ENCODE data around the gene IL10RA.
"Not testable (repeated sequence)": the region's sequence is repeated elsewhere in the genome, so short reads cannot be mapped to it uniquely, and the experiment has no call there.

The IL10RA gene

GRCh38 chr11:117993988-117994745, 8.0 kb downstream of the IL10RA start:
- no peak for DNase-seq

GRCh38 chr11:117995472-117995871, 9.3 kb downstream of the IL10RA start:
- no peak for DNase-seq

GRCh38 chr11:117996058-117996457, 9.9 kb downstream of the IL10RA start:
- DNase-seq = no peak

GRCh38 chr11:117997406-117997805, 11.2 kb downstream of the IL10RA start:
- DNase-seq = no peak

GRCh38 chr11:117997823-117998579, 11.8 kb downstream of the IL10RA start:
- no peak for DNase-seq

GRCh38 chr11:117998664-117999353, 12.6 kb downstream of the IL10RA start:
- no peak for DNase-seq

- no peak for DNase-seq
Measured at GRCh38 chr11:117999354-117999993, 13.3 kb downstream of the IL10RA start.

- DNase-seq = no peak
Measured at GRCh38 chr11:118000067-118000849, 14.1 kb downstream of the IL10RA start.

- no peak for DNase-seq
Measured at GRCh38 chr11:118000850-118001228, 14.6 kb downstream of the IL10RA start.

GRCh38 chr11:118001494-118001971, 15.3 kb downstream of the IL10RA start:
- no peak for DNase-seq

- no peak for DNase-seq
Measured at GRCh38 chr11:118002010-118002540, 15.9 kb downstream of the IL10RA start.

GRCh38 chr11:118002541-118003423, 16.6 kb downstream of the IL10RA start:
- no peak for DNase-seq

GRCh38 chr11:118003456-118003855, 17.3 kb downstream of the IL10RA start:
- no peak for DNase-seq

- no peak for DNase-seq
Measured at GRCh38 chr11:118004543-118005223, 18.5 kb downstream of the IL10RA start.

- DNase-seq = no peak
Measured at GRCh38 chr11:118005224-118006152, 19.3 kb downstream of the IL10RA start.

GRCh38 chr11:118006153-118006534, 19.9 kb downstream of the IL10RA start:
- DNase-seq = no peak

GRCh38 chr11:118007040-118007439, 20.8 kb downstream of the IL10RA start:
- no peak for DNase-seq

GRCh38 chr11:118007563-118008270, 21.5 kb downstream of the IL10RA start:
- DNase-seq = not testable (repeated sequence)
